Hepatic stellate cell (primary cell): ENCODE measurements around the gene DGCR6L.
"Not testable (repeated sequence)": the region's sequence is repeated elsewhere in the genome, so short reads cannot be mapped to it uniquely, and the experiment has no call there.

ENCODE experiments used
- DNase-seq: peaks from one replicate; pipeline ENCODE4 v3.0.0; 2011; ENCODE audit warnings: low spot score

The DGCR6L gene

DNA sequence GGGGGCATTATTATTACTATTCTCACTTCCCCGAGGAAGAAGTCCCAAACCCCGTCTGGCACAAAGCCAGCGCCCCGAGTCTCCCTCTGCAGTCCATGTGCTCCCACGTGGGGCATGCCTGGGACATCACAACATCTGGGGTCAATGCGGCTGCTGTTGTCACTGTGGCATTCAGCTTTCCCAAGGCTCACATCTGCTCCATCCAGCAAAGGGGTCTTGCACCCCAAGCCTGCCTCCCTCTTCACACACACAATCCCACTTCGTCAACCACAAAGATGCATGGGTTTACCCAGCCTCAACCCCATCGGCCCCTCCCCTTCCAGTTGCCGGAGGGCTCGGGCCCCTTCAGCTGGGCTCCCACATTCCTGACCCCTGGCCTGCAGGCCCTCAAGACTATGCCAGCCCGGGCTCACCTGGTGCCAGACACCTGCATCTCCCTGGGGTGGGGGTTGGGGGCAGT, 28.2 kb downstream of the DGCR6L start:
- no peak for DNase-seq

DNA sequence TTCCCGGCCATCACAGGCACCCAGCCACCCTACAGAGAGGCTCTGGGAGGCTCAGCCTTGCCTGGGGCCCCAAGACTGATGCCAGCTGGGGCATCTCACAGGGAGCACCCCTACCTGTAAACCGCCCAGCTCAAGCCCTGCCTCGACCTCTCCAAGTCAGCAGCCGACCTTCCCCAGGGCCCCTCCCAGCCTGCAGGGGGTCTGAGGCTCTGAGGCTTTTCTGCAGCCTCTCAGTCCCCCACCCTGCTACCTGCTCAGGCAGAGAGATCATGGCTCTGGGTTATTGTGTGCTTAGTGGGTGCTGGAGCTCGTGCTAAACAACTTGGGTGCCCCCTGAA, 28.6 kb downstream of the DGCR6L start:
- no peak for DNase-seq

DNA sequence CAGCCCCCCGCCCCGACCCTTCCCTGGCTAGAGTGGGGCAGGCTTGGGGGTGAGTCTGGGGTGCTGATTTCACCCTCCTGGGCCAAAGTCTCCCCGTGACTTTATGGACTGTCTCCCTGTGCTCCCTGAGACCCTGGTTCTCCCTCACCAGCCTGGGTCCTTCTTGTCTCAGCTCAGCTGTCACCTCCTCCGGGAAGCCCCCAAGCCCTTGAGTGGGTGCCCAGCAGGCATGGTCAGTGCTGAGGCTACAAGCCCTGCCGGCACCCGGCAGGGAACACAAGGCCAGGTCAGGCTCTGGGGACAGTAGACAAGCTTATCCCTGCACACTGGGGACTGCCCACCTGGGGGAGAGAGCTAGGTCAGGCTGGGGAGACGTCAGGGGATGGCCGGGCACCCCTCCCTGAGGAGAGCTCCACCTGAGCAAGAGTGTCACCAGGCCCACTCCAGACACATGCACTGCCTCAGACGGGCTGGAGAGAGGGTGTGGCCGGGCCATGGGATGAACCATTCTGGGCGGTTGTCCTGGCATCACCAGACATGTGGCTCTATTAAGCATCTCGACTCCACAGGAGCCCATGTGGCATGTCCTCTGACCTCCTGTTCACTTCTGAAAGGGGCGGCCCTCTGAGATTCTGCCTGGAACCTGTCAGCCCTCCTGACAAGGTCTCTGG, 29.1 kb downstream of the DGCR6L start:
- no peak for DNase-seq

DNA sequence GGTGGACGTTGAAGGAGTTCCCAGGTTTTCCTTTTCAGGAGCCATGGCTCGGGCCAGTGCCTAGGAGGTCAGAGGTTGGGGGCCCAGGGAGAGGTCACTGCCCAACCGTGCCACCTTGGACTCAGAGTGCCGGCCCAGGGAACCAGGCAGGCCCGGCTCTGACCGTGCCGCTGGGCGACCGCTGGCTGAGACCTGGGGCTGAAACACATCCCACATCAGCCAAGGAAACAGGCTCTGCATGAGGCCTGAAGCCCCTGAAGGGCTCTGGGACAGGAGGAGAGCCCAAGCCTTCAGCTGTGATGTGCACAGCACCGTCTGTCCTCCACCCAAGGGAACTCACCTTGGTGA, 29.8 kb downstream of the DGCR6L start:
- no peak for DNase-seq

DNA sequence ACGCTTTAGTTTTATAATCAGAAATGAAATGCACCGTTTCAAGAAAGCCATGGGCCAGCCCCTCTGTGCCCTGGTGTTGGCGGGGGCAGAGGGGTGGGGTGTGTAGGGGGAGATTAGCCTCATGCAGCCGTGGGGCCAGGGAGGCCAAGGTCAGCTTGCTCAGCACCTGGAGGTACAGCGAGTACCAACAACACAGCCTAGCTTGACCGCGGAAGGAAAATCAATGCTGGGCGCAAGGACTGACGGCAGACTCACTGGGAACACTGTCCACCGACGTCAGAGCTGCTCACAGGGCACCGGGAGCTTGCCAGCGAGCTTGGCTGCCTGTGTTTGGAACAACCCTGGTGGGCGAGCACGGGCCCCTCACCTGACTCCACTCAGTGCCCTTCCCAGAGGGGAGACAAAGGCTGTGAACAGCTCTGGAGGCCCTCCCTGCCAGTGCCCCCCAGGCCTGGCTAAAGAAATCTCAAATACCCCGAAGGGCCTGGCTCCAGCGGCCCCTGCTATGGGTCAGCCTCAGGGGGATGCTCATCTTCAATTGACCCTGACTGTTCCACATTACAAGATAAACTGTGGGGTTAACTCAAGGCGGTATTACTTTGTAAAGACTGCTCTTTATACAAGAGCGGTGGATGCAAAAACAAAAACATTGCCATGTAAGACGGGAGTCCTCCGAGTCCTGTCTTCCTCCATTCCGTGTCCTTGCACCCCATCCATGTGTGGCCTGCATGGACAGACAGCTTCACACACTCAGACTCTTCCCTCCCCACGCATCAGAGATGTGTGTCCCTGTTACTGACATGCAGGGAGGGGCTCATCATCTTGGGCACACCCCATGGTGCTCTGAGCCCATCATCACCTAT, 30.4 kb downstream of the DGCR6L start:
- DNase-seq, result not testable (repeated sequence)

DNA sequence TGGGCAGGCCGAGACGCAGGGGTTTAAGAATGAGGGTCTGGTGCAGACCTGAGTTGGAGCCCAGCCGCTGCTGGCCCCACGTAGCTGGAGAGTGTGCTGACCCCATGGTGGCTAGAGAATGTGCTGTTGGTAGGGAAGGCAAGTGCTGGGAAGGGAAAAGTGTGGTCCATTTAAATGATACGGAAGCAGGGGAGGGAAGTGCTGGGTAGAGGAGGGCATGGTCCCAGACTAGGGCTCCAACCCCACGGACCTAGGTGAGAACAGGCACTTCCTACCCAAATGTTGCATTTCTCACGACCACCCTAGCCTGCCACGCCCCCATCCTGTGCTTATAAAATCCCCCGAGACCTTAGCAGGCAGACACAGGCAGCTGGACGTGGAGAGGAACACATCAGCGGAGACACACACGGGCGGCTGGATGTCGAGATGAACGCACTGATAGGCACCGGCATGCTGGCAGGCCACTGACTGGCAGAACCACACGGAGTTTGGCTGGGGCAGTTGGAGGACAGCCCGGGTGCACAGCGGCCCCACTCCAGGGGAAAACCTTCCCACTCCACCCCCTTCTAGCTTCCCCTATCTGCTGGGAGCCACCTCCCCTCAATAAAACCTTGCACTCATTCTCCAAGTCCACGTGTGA, 33.0 kb downstream of the DGCR6L start:
- DNase-seq, result not testable (repeated sequence)

DNA sequence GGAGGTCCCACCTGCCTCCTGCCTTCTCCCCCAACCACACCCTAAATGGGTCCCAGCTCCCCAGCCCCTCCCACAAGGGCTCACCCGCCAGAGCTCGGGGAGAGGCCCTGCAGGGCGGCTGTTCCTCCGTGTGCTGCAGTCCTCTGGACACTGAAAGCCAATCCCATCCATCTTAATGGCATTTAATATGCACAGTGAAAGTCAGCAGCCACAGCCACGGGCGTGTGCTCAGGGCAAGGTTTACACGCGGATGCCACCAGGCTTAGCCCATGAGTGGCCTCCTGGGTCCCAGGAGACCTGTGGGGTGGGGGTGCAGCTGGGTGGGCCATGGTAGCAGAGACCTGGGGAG, 33.6 kb downstream of the DGCR6L start:
- not testable (repeated sequence) for DNase-seq

DNA sequence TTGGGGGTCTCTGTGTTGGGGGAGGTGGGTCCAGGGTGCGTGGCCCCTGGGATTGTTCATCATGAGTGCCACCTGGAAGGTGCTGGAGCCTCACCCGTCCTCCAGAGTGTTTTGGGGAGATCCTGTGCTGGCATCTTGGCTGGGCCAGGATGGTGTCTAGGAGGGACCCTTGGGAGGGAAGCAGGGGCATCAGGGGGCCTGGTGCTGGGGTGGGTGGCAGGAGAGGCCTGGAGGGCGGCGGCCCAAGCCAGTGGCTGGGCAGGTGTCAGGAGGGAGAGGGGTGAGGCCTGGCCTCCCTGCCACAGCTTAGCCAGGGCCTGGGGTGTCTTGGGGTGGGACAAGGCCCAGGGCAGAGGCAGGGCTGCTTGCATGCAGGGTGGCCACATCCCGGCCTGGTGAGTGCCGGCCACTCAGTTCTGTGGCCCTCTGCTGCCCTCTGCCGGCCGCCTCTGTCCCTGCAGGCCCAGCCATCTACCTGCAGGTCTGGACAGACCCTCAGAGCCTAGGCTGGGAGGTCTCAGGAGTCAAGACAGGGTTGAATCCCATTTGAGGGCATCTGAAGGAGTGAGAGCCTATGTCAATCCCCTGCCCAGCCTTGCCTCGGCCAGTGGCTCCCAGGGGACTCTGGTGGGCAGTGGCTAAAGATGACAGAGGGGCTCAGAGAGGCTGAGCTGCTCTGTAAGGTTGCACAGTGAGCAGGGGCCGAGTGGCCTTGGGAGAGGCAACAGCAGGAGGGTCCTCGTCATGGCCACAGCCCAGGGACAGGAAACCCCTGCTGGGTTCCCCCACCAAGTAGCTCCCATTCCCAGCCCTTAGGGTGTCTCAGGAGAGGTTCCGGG, 34.2 kb downstream of the DGCR6L start:
- peak; percentile 37 for DNase-seq

DNA sequence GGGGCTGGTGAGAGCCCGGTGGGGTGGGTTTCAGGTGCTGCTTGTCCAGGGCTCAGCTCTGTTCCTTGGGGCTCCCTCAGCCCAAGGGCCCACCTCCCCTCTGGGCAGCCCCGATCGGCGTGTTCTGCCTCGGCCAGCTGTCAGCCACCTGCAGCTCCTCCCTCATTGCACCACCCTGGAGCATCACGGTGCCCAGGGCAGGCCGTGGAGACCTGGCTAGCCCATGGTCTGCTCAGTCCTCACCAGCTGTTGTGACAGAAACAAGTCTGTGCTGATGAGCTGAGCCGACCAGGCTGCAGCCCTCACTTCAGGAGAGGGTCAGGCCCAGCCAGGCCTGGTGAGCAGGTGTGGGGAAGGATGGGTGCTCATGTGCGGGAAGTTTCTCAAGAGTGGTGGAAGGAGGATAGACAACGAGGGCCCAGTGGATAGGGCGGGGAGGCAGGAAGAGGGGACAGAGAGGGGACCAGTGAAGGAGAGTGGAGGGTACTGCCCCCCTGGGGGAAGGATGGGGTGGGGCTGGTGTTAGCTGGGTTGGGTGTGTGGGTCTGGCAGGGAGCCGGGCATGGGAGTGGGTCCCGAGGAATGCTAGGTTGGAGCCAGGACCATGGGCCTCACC, 35.3 kb downstream of the DGCR6L start:
- DNase-seq, result no peak

DNA sequence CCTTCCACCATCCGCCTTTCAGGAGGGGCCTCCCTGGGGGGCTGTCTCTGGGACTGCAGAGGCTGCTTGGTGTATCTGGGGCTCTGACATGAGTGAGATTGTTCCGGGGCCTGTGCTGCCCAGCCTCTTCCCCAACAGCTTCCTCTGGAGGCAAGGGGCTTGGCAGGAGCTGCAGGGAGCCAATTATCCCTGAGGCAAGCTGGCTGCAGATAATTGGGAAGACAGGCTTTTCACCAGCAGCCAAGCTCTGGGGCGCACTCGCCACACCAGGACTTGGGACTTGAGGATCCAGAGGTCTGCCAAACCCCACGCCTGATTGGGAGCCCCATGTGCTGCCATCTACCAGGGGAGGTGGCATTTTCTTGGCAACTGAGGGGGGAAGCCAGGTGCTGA, 36.2 kb downstream of the DGCR6L start:
- DNase-seq, result no peak

DNA sequence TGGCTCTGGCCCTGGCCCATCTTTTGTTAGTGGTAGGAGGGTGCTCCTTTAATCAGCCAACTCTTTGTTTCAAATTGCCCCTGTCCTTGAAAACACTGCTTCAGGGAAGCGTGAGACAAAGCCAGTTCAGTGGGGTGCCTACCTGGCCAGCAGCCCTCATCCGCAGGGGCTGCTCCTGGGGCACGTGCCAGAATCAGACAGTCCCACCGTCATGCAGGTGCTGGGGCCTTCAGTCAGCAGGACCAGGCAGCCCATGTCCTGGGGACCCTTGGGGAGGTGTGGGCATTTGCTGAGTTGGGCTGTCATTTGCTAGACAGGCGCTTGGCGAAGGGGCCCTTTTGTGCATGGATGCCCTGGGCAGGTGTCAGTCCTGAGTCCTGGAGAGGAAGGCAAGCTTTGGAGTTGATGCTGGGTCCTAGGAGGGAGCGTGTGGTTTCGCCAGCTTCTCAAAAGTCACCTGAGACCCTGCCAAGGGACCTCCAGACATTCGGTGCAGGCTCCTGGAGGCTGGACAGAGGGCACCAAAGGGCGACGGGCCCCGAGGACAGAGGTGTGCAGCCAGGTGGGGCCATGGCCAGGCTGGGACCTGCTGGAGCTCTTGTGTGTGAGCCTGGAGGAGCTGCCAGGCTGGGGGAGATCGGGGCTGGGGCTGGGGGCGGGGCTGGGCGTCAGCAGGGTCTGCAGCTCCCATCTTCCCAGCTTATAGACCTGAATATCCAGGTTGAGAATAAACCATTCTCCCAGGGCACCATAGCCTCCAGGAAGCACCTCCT, 36.8 kb downstream of the DGCR6L start:
- DNase-seq, result no peak

DNA sequence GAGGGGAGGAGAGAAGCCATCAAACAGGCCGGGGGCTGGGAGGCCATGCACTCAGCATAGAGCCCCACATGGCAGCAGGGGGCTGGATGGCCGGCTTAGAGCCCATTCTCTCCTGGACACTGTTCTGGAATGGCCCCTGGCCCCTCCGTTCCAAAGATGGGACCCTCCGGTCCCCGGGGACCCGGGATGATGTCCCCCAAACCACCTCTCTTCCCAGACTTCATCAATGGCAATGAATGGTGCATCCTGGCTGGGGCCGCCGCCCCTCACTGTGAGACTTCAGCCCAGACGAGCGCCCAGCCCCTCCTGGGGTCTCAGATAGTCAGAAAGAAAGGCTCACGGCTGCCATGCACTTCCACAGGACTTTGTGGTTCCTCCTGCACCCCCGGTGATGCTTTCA, 38.0 kb downstream of the DGCR6L start:
- DNase-seq, result no peak

DNA sequence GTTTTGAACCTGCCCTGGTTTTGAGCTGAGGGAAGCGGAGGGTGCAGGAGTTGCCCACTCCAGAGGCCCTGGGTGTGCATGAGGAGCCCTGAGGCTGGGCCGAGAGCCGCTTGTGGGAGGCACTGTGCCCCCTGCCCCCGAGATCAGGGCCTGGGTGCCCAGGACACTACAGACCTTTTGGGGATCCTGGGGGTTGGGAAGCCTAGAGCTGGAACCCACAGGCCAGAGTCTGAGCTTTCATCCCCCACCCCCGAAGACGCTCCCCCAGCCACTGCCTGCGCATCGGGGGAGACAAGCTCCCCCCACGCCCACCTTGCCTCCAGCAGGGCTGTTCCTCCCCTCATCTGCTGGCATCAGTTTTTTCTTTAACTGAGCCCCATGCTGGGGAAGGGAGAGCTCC, 38.4 kb downstream of the DGCR6L start:
- not testable (repeated sequence) for DNase-seq

DNA sequence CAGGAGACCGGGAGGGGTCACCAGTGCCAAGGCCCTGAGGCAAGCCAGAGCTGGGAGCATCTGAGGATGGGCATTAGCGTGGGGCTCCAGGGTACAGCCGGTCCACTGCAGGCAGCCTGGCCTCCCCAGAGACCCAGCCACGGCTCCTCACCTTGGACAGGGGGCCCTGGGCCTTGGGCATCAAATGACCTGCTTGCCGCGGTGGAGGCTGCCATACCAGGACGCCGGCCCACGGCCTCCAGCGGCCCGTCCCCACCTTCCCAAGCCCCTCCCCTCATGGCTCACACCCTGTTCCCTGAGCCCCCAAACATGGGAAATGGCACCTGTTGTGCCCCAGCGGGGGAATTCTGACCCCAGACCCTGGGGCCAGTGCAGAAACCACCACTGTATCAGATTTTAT, 39.0 kb downstream of the DGCR6L start:
- no peak for DNase-seq

DNA sequence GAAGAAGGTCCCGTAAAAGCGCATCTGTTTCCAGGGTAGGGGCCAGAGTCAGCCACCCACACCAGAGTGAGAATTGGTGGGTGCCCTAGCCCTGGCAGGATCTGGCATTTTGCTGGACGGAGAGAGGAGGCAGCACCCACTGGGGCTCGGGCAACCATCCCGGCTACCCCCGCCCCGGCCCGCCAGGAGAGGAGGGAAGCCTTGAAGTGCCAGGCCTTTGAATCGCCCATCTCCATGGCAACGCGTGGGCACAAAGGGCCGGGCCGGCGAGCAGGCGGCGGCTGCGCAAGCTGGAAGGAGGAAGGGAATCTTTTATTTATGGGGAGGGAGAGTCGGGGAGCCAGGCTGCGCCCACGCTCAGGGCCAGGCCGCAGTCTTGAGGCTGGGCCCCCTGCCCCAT, 39.7 kb downstream of the DGCR6L start:
- DNase-seq, result not testable (repeated sequence)

DNA sequence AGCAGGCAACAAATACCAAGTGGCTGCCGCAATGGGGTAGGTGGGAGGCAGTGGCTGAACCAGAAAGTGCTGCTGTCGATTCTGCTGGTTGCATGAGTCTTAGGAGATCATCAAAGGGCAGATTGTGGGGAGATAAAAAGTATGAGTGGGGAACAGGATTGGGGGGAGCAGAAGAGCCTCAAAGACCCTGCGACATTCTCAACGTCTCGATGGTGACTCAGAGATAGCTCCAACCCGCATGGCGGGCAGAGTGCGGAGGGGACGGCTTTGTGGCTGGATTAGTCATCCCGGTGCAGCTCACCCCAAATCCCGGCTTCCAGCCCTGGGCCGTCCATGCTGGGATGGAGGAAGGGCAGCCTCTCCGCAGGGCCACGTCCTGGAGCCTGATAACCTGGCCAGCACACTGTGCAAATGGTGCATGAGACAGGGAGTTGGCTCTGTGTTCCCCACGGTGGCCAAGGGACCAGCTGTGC, 40.2 kb downstream of the DGCR6L start:
- DNase-seq, result peak; percentile 55

DNA sequence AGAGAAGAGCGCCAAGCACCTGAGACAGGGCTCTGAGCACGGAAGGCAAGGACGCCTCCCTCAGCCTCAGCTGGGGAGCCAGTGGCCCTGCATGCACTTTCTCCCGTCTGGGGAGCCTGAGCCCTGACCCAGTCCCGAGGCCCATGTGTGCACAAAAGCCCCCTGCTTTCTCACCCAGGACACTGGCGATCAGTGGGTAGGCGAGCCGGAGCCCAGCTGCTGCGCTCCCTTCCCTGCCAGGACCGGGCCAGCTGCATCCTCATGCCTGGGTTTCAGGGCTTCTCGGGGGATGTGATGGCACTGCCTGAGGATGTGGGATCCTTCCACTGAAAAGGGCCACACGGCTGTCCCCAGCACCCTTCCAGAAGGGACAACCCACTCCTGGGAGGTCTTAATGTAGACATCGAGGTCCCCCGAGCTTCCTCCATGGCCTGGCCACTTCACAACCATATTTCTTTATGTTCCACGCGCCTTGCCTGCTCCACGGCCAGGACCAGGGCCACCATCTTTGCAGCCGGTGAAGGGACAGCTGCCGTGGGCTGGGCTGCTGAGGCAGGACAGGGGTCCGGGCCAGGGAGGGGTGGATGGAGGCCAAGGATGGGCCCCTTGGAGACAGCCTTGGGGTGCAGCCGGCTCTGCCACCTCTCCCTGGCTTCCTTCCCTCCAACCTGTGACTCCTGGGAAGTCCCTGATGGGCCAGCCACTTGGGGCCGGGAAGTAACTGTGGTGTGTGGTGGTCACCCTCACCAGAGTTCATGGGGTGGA, 41.0 kb downstream of the DGCR6L start:
- DNase-seq, result not testable (repeated sequence)

DNA sequence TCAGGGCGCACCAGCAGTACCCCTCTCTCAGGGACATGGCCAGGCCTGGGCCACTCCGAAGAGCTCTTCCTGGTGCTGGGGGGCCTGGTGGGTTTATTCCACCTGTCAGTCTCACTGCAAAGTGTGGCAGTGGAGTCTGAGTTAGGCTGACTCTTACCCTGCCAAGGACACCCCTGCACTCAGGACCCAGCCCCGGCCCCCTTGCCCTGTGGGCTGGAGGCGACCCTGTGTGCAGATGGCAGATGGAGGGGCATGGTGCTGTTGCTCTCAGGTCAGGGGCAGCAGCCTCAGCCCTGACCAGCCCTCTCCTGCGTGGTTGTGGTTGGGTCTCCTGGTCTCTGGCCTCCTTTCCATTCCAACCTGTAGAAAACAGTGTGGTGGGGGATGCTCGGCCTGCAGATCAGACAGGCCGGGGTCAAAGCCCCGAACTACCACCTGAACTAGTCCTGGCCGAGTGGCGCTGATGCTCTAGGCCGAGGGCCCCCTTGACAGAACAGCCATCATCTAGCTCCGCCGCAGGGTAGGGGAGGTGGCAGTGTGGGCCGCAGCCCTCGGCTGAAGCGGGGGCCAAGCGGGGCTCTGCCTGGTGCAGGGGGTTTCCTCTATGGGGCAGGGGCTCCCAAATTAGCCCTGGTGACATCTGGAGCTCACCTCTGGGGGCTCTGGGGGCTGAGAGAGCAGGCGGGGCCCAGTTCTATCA, 41.8 kb downstream of the DGCR6L start:
- DNase-seq, result not testable (repeated sequence)

DNA sequence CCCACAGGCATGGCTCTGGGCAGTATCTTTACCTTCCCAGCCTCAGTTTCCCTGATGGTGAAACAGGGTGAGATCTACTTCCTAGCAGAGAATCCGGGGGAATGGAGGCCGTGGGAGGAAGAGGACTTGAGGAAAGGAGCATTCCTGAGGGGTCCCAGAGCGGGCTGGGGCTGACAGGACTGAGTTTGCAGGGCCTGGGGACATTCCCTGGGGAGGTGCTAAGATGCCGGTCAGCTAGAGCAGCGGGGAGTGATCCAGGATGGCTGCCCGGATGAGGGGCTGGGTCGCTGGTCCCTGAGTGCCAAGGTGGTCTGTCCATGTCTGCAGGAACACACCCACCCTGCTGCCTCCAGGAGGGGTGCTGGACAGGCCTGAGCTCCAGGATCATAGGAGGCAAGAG, 43.4 kb downstream of the DGCR6L start:
- DNase-seq, result no peak

DNA sequence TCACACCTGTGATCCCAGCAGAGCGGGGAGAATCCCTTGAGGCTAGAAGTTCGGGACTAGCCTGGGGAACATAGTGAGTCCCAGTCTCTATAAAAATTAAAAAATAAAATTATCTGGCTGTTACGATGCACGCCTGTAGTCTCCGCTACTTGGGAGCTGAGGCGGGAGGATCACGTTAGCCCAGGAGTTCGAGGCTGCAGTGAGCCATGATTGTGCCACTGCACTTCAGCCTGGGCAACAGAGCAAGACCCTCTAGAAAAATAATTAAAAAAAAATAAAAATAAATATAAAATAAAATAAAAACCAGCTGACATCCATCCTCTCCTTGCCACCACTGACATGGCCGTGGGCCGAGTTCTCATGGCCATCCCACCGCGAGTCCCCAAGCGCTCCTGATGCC, 44.0 kb downstream of the DGCR6L start:
- DNase-seq, result no peak
